ENCODE measurements around the gene CAVIN4.

The CAVIN4 gene

DNA sequence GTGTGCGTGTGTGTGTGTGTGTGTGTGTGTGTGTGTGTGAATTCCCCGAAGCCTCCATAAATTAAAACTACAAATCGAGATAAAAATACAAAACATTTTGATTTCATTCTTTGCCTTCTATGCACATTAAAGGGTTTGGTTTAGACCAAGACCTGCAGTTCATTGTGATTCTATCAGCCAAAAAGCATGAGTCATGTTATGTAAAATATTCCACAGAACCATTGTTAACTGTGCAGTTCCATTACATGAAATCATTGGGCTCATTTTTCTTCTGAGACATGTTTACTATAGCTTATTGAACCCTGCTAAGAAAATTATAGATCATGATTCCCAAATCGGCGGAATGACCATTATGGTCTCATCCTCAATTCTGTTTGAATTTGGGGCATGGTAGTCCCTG is 11.7 kb downstream of the CAVIN4 start:
- DNase-seq (ENCODE audit: extremely low read depth in 1 of 2, low read depth in 1 of 2): no peak

DNA sequence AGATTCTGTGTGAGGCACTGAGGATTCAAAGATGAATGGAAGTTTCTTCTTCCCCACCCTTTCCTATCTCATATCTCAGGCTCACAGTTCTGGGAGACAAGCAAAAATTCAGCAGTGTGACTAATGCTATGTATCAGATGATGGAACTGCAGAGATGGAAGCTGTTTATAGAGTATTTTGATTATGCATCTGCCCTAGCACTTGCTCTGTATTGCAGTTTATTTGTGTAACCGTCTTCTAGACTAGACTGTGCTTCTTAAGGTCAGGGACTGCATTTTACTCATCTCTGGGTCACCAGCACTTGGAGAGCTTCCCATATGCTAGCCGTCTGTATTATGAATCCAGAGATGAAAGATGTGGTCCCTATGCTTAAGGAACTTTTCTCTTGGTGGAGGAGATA is 12.6 kb downstream of the CAVIN4 start:
- DNase-seq (ENCODE audit: extremely low read depth in 1 of 2, low read depth in 1 of 2): no peak

GRCh38 chr9:100591139-100591538 is 13.3 kb downstream of the CAVIN4 start:
- DNase-seq (ENCODE audit: extremely low read depth in 1 of 2, low read depth in 1 of 2): no peak

- no peak for DNase-seq (ENCODE audit: extremely low read depth in 1 of 2, low read depth in 1 of 2)
Observed at GRCh38 chr9:100591639-100592412, 13.9 kb downstream of the CAVIN4 start.

DNA sequence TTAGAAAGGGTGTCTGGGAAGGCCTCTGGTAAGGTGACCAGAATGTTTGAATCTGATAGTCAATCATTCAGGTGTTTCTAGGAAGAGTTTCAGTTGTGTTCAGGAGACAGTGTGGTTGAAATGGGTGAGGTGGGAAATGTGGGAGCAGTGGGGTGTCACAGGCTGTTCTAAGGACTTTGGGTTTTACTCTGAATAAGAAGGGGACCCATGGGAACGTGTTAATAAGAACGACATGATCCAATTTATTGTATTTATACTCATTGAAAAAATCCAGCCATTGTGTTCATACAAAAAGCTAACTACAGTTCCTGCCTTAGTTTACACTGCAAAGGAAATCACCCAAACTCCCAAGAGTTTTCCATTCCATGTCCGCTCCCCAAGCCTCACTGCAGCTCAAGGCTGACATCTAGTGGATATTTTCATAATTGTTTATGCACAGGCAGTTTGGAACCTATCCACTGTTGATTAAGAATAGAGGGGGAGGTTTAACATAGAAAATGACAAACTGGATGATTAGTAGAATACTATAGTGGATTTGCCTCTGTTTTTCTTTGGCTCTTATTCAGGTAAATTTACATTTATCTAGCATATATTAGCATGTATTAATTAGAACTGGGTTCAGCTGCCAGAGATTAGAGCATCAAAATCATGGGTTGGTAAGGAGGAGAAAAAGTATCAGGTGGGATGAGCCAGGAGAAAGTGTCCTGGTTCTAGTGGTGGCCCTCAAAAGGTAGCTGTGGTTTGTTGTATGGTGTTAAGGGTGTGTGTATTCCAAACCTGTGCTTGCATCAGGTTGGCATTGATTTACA is 17.7 kb downstream of the CAVIN4 start:
- no peak for DNase-seq (ENCODE audit: extremely low read depth in 1 of 2, low read depth in 1 of 2)

DNA sequence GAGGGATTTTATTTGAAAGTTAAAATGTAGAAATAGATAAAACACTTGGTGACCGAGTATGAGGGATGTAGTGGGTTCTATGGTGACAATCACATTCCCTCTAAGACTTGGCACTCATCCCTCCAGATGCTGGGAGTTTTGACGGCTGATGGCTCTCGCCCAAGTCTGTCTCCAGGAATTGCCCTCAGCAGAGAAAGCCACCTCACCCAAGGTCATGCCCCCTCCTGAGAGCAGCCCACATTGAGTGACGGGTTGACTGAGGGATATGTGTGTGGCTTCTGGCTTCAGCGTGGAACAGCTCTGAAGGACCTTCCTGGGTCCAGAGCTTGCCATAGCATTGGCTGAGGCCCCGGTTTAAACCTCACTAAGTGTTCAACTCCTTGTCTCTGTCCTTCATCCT is 19.4 kb downstream of the CAVIN4 start:
- DNase-seq (ENCODE audit: extremely low read depth in 1 of 2, low read depth in 1 of 2): no peak

DNA sequence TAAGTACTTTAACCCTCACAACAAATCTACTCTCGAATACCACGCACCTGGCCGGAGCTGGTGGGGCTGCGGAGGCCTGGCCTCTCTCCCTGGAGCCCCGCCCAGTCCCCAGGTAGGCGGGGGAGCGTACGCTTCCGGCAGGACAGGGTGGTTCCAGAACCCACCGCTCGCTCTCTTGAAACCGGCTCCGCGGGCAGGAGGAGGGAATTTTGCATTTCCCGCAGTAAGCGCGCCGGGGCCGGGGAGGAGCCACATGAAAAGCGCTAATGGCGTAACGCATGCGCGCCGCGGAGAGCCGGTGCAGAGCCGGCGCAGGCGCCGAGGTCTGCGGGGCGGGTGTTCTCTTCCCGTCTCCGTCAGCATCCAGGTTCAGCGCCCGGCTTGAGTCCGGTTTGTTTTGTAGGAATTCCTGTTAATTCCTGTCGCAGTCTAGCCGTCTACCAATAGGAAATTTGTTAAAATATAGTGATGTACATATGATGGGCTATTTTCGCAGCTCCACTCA is 20.8 kb downstream of the CAVIN4 start:
- peak; percentile 45 to 63 for DNase-seq (ENCODE audit: extremely low read depth in 1 of 2, low read depth in 1 of 2)

GRCh38 chr9:100600521-100601079 is 22.7 kb downstream of the CAVIN4 start:
- DNase-seq (ENCODE audit: extremely low read depth in 1 of 2, low read depth in 1 of 2): no peak

- DNase-seq (ENCODE audit: extremely low read depth in 1 of 2, low read depth in 1 of 2): peak in 1 of 2 donors; percentile 8
Observed at GRCh38 chr9:100601216-100601615, 23.3 kb downstream of the CAVIN4 start.

GRCh38 chr9:100602342-100602801 is 24.5 kb downstream of the CAVIN4 start:
- no peak for DNase-seq (ENCODE audit: extremely low read depth in 1 of 2, low read depth in 1 of 2)

GRCh38 chr9:100605405-100605804 is 27.5 kb downstream of the CAVIN4 start:
- DNase-seq (ENCODE audit: extremely low read depth in 1 of 2, low read depth in 1 of 2): no peak

DNA sequence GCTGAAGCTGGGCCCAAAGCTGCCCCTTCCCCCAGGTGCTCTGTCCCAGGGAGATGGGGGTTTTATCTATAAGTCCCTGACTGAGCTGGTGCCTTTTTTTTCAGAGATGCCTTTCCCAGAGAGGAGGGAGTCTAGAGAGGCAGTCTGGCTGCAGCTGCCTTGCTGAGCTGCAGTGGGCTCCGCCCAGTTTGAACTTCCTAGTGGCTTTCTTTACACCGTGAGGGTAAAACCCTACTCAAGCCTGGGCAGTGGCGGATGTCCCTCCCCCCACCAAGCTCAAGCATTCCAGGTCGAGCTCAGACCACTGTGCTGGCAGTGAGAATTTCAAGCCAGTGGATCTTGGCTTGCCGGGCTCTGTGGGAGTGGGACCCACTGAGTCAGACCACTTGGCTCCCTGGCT is 41.3 kb downstream of the CAVIN4 start:
- DNase-seq (ENCODE audit: extremely low read depth in 1 of 2, low read depth in 1 of 2): no peak

DNA sequence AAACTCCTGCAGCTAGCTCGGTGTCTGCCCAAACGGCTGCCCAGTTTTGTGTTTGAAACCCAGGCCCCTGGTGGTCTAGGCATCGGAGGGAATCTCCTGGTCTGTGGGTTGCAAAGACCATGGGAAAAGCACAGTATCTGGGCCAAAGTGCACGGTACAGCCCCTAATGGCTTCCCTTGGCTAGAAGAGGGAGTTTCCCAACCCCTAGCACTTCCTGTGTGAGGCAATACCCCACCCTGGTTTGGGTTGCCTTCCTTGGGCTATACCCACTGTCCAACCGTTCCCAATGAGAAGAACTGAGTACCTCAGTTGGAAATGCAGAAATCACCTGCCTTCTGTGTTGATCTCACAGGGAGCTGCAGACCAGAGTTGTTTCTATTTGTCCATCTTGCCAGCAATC is 41.8 kb downstream of the CAVIN4 start:
- no peak for DNase-seq (ENCODE audit: extremely low read depth in 1 of 2, low read depth in 1 of 2)

- no peak for DNase-seq (ENCODE audit: extremely low read depth in 1 of 2, low read depth in 1 of 2)
Observed at GRCh38 chr9:100623969-100624368, 46.1 kb downstream of the CAVIN4 start.

- no peak for DNase-seq (ENCODE audit: extremely low read depth in 1 of 2, low read depth in 1 of 2)
Observed at GRCh38 chr9:100626949-100627348, 49.1 kb downstream of the CAVIN4 start.

DNA sequence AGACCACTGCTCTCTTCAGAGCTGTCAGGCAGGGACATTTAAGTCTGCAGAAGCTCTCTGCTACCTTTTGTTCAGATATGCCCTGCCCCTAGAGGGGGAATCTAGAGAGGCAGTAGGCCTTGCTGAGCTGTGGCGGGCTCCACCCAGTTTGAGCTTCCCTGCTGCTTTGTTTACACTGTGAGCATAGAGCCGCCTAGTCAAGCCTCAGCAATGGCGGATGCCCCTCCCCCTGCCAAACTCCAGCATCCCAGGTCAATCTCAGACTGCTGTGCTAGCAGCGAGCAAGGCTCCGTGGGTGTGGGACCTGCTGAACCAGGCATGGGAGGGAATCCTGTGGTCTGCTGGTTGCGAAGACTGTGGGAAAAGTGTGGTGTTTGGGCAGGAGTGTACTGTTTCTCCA is 59.9 kb downstream of the CAVIN4 start:
- DNase-seq (ENCODE audit: extremely low read depth in 1 of 2, low read depth in 1 of 2): no peak
